ENCODE data around the gene DAZL. TPM values are rescaled to one million over a fixed set of nuclear protein-coding genes. Genes with fewer than 3 reads are reported as not detected.
A peak's percentile ranks its signal among the peaks of the same experiment; 100 is the strongest.

Gene DAZL
- total and polyA plus RNA-seq, 9 of the 15 experiments (the other 6 are each of a cell fraction or from before 2014, with no cell fraction given) = not detected

GRCh38 chr3:16546186-16547010 lies 58.8 kb downstream of the DAZL start (continued):
- TF ChIP-seq TFAP4 (CRISPR knock-in tag; IDR thresholded peaks at IDR 0.05; ENCODE audit: borderline replicate concordance) = no peak
- TF ChIP-seq ZBTB17 (CRISPR knock-in tag; IDR thresholded peaks at IDR 0.05) = 0 out of 2 replicates have a peak, but pooled peaks have one; percentile 12
- TF ChIP-seq JUND (IDR thresholded peaks at IDR 0.05; ENCODE audit: borderline replicate concordance, low read depth, low read length) = peak; percentile 65
- TF ChIP-seq JUND (tag; IDR thresholded peaks at IDR 0.05; ENCODE audit: borderline replicate concordance, low read depth, low read length) = peak; percentile 46; the same call in 2 of the 3 replicates
- no peak for TF ChIP-seq CCAR2 (IDR thresholded peaks at IDR 0.05; ENCODE audit: low read depth, low read length)
- no peak for TF ChIP-seq POLR3G (IDR thresholded peaks at IDR 0.05; ENCODE audit: extremely low read depth, insufficient read length, insufficient replicate concordance)
- TF ChIP-seq ZNF639 (CRISPR knock-in tag; conservative IDR thresholded peaks at IDR 0.05 in 1 of 2, IDR thresholded peaks at IDR 0.05 in 1 of 2) = 0 out of 4 replicates have a peak, but pooled peaks of 1 of the 2 experiments have one; percentile 53
- TF ChIP-seq NR1H2 (CRISPR knock-in tag; IDR thresholded peaks at IDR 0.05) = no peak
- TF ChIP-seq ATF7 (IDR thresholded peaks at IDR 0.05) = peak; percentile 70
- peak in 1 of 2 experiments; percentile 35; a peak in 1 of 4 replicates for TF ChIP-seq MAZ (CRISPR knock-in tag; conservative IDR thresholded peaks at IDR 0.05 in 1 of 2, IDR thresholded peaks at IDR 0.05 in 1 of 2)
- peak; percentile 91 for TF ChIP-seq TEAD4 (IDR thresholded peaks at IDR 0.05; ENCODE audit: low read length)
- TF ChIP-seq TEAD4 (CRISPR knock-in tag; IDR thresholded peaks at IDR 0.05; ENCODE audit: borderline replicate concordance) = no peak
- TF ChIP-seq SREBF2 (CRISPR knock-in tag; IDR thresholded peaks at IDR 0.05) = no peak
- TF ChIP-seq PTTG1 (tag; IDR thresholded peaks at IDR 0.05; ENCODE audit: low read depth) = no peak
- TF ChIP-seq RCOR1 (IDR thresholded peaks at IDR 0.05; ENCODE audit: borderline replicate concordance in 1 of 2, low read depth in 2 of 2, low read length in 2 of 2) = peak; percentile 41 to 95; a peak in 3 of 4 replicates
- no peak for TF ChIP-seq MTA1 (IDR thresholded peaks at IDR 0.05; ENCODE audit: borderline replicate concordance)
- no peak for TF ChIP-seq ARNT (IDR thresholded peaks at IDR 0.05)
- no peak for TF ChIP-seq SAFB2 (IDR thresholded peaks at IDR 0.05; ENCODE audit: borderline replicate concordance, low read depth, low read length, severe bottlenecking)
- no peak for TF ChIP-seq DACH1 (IDR thresholded peaks at IDR 0.05; ENCODE audit: partially characterized antibody)
- no peak for TF ChIP-seq ZNF707 (CRISPR knock-in tag; conservative IDR thresholded peaks at IDR 0.05)
- TF ChIP-seq ZBTB9 (CRISPR knock-in tag; IDR thresholded peaks at IDR 0.05) = no peak
- TF ChIP-seq KDM5B (IDR thresholded peaks at IDR 0.05; ENCODE audit: insufficient replicate concordance, low read depth, low read length) = no peak
- TF ChIP-seq CHD2 (IDR thresholded peaks at IDR 0.05; ENCODE audit: low read depth, low read length) = no peak
- TF ChIP-seq LEF1 (IDR thresholded peaks at IDR 0.05) = peak; percentile 82
- peak; percentile 82 for TF ChIP-seq SOX6 (IDR thresholded peaks at IDR 0.05)
